K562 treated with DMSO at 1 percent for 24 hours (cell line): ENCODE data around the gene AZU1. TPM values are rescaled to one million over a fixed set of nuclear protein-coding genes. Genes with fewer than 3 reads are reported as not detected.

ENCODE experiments used
- total RNA-seq: library from RNA; unstranded; fragments of 300-600 nt; gene quantifications from 2 replicates; pipeline ENCODE4 v1.2.3, GENCODE V29; 2022; ENCODE audit warnings: low read depth; ENCODE audit not compliant: insufficient read depth

AZU1 gene
- total RNA-seq = 1.3 and 1.6 TPM in 2 replicates

GRCh38 chr19:827710-828321 lies at the start of gene AZU1:
Gene AZU1, plus strand, starts transcription at chr19:827837. Its CDS starts 10 bp downstream, at chr19:827847.

GRCh38 chr19:796692-797527 lies 30.7 kb upstream of the AZU1 start, which contains the start of gene PTBP1:
Gene PTBP1, plus strand, starts transcription at chr19:797452. Its CDS starts 46 bp downstream, at chr19:797498.

GRCh38 chr19:821825-822503 lies 5.7 kb upstream of the AZU1 start, which contains the start of gene PLPPR3:
Gene PLPPR3, minus strand, starts transcription at chr19:821955. Its CDS starts 396 bp downstream, at chr19:821559.

GRCh38 chr19:840519-841206 lies 13.0 kb downstream of the AZU1 start, which contains the start of gene PRTN3:
Gene PRTN3, plus strand, starts transcription at chr19:840999. Its CDS starts 10 bp downstream, at chr19:841009.

GRCh38 chr19:852136-853013 lies 24.7 kb downstream of the AZU1 start, which contains the start of gene ELANE:
Gene ELANE, plus strand, starts transcription at chr19:852303. Its CDS starts 26 bp downstream, at chr19:852329.

GRCh38 chr19:858868-859843 lies 31.5 kb downstream of the AZU1 start, which contains the start of gene CFD:
Gene CFD, plus strand, starts transcription at chr19:859664. Its CDS starts 26 bp downstream, at chr19:859690.

Other genes with a start within 250 kb of the AZU1 start
- 4.4 and 6.4 TPM in 2 replicates for gene HCN2, start 238.0 kb upstream of the AZU1 start, total RNA-seq
- 103 and 118 TPM in 2 replicates for gene POLRMT, start 194.3 kb upstream of the AZU1 start, total RNA-seq
- 0.58 and 0.82 TPM in 2 replicates for gene FGF22, start 188.0 kb upstream of the AZU1 start, total RNA-seq
- 97.3 and 111 TPM in 2 replicates for gene RNF126, start 164.6 kb upstream of the AZU1 start, total RNA-seq
- gene FSTL3, start 151.4 kb upstream of the AZU1 start, total RNA-seq = 9.8 and 12.7 TPM in 2 replicates
- 18.9 and 21.6 TPM in 2 replicates for gene PRSS57, start 132.4 kb upstream of the AZU1 start, total RNA-seq
- 20.1 and 24.9 TPM in 2 replicates for gene PALM, start 118.9 kb upstream of the AZU1 start, total RNA-seq
- gene MISP, start 76.7 kb upstream of the AZU1 start, total RNA-seq = 0.25 TPM in 1 of 2 replicates, not detected in the other
- 331 and 361 TPM in 2 replicates for gene PTBP1, start 30.4 kb upstream of the AZU1 start, total RNA-seq
- gene PLPPR3, start 5.9 kb upstream of the AZU1 start, total RNA-seq = 26.9 and 33.9 TPM in 2 replicates
- gene PRTN3, start 13.2 kb downstream of the AZU1 start, total RNA-seq = 0.87 and 1.3 TPM in 2 replicates
- not detected in 2 replicates for gene ELANE, start 24.5 kb downstream of the AZU1 start, total RNA-seq
- gene CFD, start 31.8 kb downstream of the AZU1 start, total RNA-seq = 64.6 and 67.7 TPM in 2 replicates
- gene MED16, start 65.3 kb downstream of the AZU1 start, total RNA-seq = 58.2 and 66.2 TPM in 2 replicates
- gene RNU6-9, start 65.6 kb downstream of the AZU1 start, total RNA-seq = not detected in 2 replicates
- gene R3HDM4, start 85.4 kb downstream of the AZU1 start, total RNA-seq = 169 and 193 TPM in 2 replicates
- 4.8 and 5.2 TPM in 2 replicates for gene KISS1R, start 89.5 kb downstream of the AZU1 start, total RNA-seq
- gene ARID3A, start 98.2 kb downstream of the AZU1 start, total RNA-seq = 72.0 and 83.1 TPM in 2 replicates
- gene WDR18, start 156.5 kb downstream of the AZU1 start, total RNA-seq = 89.2 and 91.4 TPM in 2 replicates
- 0.66 and 0.73 TPM in 2 replicates for gene GRIN3B, start 172.6 kb downstream of the AZU1 start, total RNA-seq
- 234 and 259 TPM in 2 replicates for gene TMEM259, start 193.3 kb downstream of the AZU1 start, total RNA-seq
- not detected in 2 replicates for gene RNU6-2, start 193.7 kb downstream of the AZU1 start, total RNA-seq
- 103 and 109 TPM in 2 replicates for gene CNN2, start 198.8 kb downstream of the AZU1 start, total RNA-seq
- gene ABCA7, start 212.3 kb downstream of the AZU1 start, total RNA-seq = 68.1 and 68.5 TPM in 2 replicates
- gene ARHGAP45, start 239.3 kb downstream of the AZU1 start, total RNA-seq = 26.5 and 30.6 TPM in 2 replicates